SK-N-SH (cell line): Measurements from ENCODE around the gene PPIH. TPM values are rescaled to one million over a fixed set of nuclear protein-coding genes. Genes with fewer than 3 reads are reported as not detected.

Source experiments
- CTCF ChIA-PET: fragments of 300-600, 350-600 bp; formaldehyde crosslinking; extraction: SDS; loops from one replicate; lab custom pipeline; 2021; lab: Yijun Ruan, JAX
- POLR2A ChIA-PET: fragments of 350-600 bp; sonication (Branson Sonifier 250); formaldehyde crosslinking; extraction: SDS; loops from one replicate; lab custom pipeline; 2020; ENCODE audit warnings: antibody characterized with exemption, inconsistent platforms; lab: Yijun Ruan, JAX
- DNase-seq: peaks from one replicate; pipeline ENCODE4 v3.0.0; 2012
- H2AFZ ChIP-seq: fragments of 200-600 bp; sonication (generic); 2 replicates; pipeline ENCODE4 v1.8.1; 2016; ENCODE audit warnings: antibody characterized with exemption, mild to moderate bottlenecking, low read depth
- H3F3A ChIP-seq: fragments of 200-600 bp; sonication (generic); replicated peaks from 2 replicates; pipeline ENCODE3; 2016; ENCODE audit warnings: antibody characterized with exemption, mild to moderate bottlenecking; ENCODE audit not compliant: insufficient read depth
- H3K27ac ChIP-seq, 2 experiments: fragments of 200-500 bp in 1 of 2; fragments of 200-600 bp in 1 of 2; sonication (Bioruptor generic) in 1 of 2; sonication (generic), shearing (Covaris generic) in 1 of 2; 2 replicates each; pipeline versions ENCODE4 v1.5.1 to v1.6.1; 2014 to 2016; ENCODE audit warnings: low read depth in 2 of 2, inconsistent platforms in 1 of 2, low read length in 1 of 2, mild to moderate bottlenecking in 1 of 2, mixed read lengths in 1 of 2
- H3K27me3 ChIP-seq: fragments of 200-600 bp; sonication (generic), shearing (Covaris generic); 2 replicates; pipeline ENCODE4 v1.6.1; 2016; ENCODE audit warnings: mixed run types; ENCODE audit not compliant: insufficient read depth
- H3K36me3 ChIP-seq, 2 experiments: fragments of 200-500 bp in 1 of 2; fragments of 200-600 bp in 1 of 2; sonication (Bioruptor generic) in 1 of 2; sonication (generic) in 1 of 2; replicated peaks in 1 of 2; 2 replicates each; pipeline versions ENCODE3 to v1.5.1; 2014 to 2016; ENCODE audit warnings: low read length in 1 of 2, mild to moderate bottlenecking in 1 of 2; ENCODE audit not compliant: insufficient read depth in 2 of 2, control insufficient read depth in 1 of 2
- H3K4me1 ChIP-seq, 2 experiments: fragments of 200-500 bp in 1 of 2; fragments of 200-600 bp in 1 of 2; sonication (Bioruptor generic) in 1 of 2; sonication (generic), shearing (Covaris generic) in 1 of 2; 2 replicates each; pipeline versions ENCODE4 v1.5.1 to v1.6.1; 2014 to 2016; ENCODE audit warnings: low read depth in 1 of 2, low read length in 1 of 2, mixed run types in 1 of 2; ENCODE audit not compliant: insufficient read depth in 2 of 2, control insufficient read depth in 1 of 2
- H3K4me2 ChIP-seq: fragments of 200-600 bp; sonication (generic), shearing (Covaris generic); 2 replicates; pipeline ENCODE4 v1.6.1; 2017; ENCODE audit warnings: mixed run types
- H3K4me3 ChIP-seq, 2 experiments: fragments of 200-500 bp in 1 of 2; fragments of 200-600 bp in 1 of 2; sonication (Bioruptor generic) in 1 of 2; sonication (generic), shearing (Covaris generic) in 1 of 2; 2 replicates each; pipeline versions ENCODE4 v1.5.1 to v1.8.1; 2014 to 2016; ENCODE audit warnings: low read depth in 2 of 2, inconsistent platforms in 1 of 2, low read length in 1 of 2, mild to moderate bottlenecking in 1 of 2, mixed read lengths in 1 of 2, moderate library complexity in 1 of 2
- H3K79me2 ChIP-seq: fragments of 200-600 bp; sonication (generic); 2 replicates; pipeline ENCODE4 v1.8.1; 2017; ENCODE audit warnings: mild to moderate bottlenecking; ENCODE audit not compliant: insufficient read depth
- H3K9ac ChIP-seq: fragments of 200-600 bp; sonication (generic); 2 replicates; pipeline ENCODE4 v1.6.1; 2017; ENCODE audit warnings: mixed run types
- H3K9me2 ChIP-seq: fragments of 200-600 bp; sonication (generic); 2 replicates; pipeline ENCODE4 v1.6.1; 2017; ENCODE audit warnings: mixed run types
- H3K9me3 ChIP-seq: fragments of 200-600 bp; sonication (generic); 2 replicates; pipeline ENCODE4 v1.6.1; 2017; ENCODE audit warnings: mixed run types, mild to moderate bottlenecking, moderate library complexity
- H4K20me1 ChIP-seq: fragments of 200-600 bp; sonication (generic); 2 replicates; pipeline ENCODE4 v1.6.1; 2017; ENCODE audit warnings: mild to moderate bottlenecking, mixed run types; ENCODE audit not compliant: insufficient read depth
- ELF1 ChIP-seq: IDR thresholded peaks from 2 replicates; pipeline ENCODE4 v1.4.0; 2012
- EP300 ChIP-seq, 2 experiments: IDR thresholded peaks; 2 replicates each; pipeline versions ENCODE4 v1.4.0 to v1.6.1; 2012; ENCODE audit warnings: borderline replicate concordance in 1 of 2, low read depth in 1 of 2, low read length in 1 of 2
- FOSL2 ChIP-seq: IDR thresholded peaks from 2 replicates; pipeline ENCODE4 v1.4.0; 2012; ENCODE audit warnings: low read depth, mild to moderate bottlenecking, moderate library complexity, borderline replicate concordance
- FOXM1 ChIP-seq: IDR thresholded peaks from 2 replicates; pipeline ENCODE4 v1.4.0; 2012; ENCODE audit warnings: low read depth, mild to moderate bottlenecking
- GATA2 ChIP-seq: sonication (generic); formaldehyde crosslinking; IDR thresholded peaks from 2 replicates; pipeline ENCODE4 v1.5.0; 2020; ENCODE audit warnings: mild to moderate bottlenecking, missing genetic modification reagents
- MEF2A ChIP-seq: IDR thresholded peaks from 2 replicates; pipeline ENCODE4 v1.4.0; 2012; ENCODE audit warnings: low read depth, borderline replicate concordance
- MXI1 ChIP-seq: IDR thresholded peaks from 2 replicates; pipeline ENCODE4 v1.6.1; 2012; ENCODE audit warnings: mild to moderate bottlenecking, low read depth, low read length, improper control_type of control experiment
- SIN3A ChIP-seq: IDR thresholded peaks from 2 replicates; pipeline ENCODE4 v1.6.1; 2012; ENCODE audit warnings: low read depth, mild to moderate bottlenecking, low read length, moderate library complexity, borderline replicate concordance
- TAF1 ChIP-seq: IDR thresholded peaks from 2 replicates; pipeline ENCODE4 v1.6.1; 2012; ENCODE audit warnings: low read depth, mild to moderate bottlenecking, low read length, moderate library complexity, borderline replicate concordance
- TCF12 ChIP-seq: IDR thresholded peaks from 2 replicates; pipeline ENCODE4 v1.4.0; 2012
- TEAD4 ChIP-seq: IDR thresholded peaks from 2 replicates; pipeline ENCODE4 v1.4.0; 2012; ENCODE audit warnings: mild to moderate bottlenecking, borderline replicate concordance; ENCODE audit not compliant: insufficient read depth
- YY1 ChIP-seq: IDR thresholded peaks from 2 replicates; pipeline ENCODE4 v1.4.0; 2012; ENCODE audit warnings: low read depth, mild to moderate bottlenecking
- WGBS: methylation state at CpG from one replicate; pipeline ENCODE4 v1.1.6; 2017; ENCODE audit warnings: low lambda C conversion rate; 5-methylcytosine and 5-hydroxymethylcytosine counted together
- polyA plus RNA-seq, 3 experiments: library from polyadenylated mRNA; depleted of rRNA; stranded (reverse); fragments of >200 nt; gene quantifications; 2 replicates each; pipeline ENCODE4 v1.2.3, GENCODE V29; 2012
- TF ChIP-seq, protein P1 (sequence below): IDR thresholded peaks from 2 replicates; pipeline ENCODE4 v1.4.0; 2012; ENCODE audit warnings: low read depth, borderline replicate concordance

Gene PPIH
- polyA plus RNA-seq, 1 of the 3 experiments (the other 2 are of a cell fraction): 89.1 TPM

DNA sequence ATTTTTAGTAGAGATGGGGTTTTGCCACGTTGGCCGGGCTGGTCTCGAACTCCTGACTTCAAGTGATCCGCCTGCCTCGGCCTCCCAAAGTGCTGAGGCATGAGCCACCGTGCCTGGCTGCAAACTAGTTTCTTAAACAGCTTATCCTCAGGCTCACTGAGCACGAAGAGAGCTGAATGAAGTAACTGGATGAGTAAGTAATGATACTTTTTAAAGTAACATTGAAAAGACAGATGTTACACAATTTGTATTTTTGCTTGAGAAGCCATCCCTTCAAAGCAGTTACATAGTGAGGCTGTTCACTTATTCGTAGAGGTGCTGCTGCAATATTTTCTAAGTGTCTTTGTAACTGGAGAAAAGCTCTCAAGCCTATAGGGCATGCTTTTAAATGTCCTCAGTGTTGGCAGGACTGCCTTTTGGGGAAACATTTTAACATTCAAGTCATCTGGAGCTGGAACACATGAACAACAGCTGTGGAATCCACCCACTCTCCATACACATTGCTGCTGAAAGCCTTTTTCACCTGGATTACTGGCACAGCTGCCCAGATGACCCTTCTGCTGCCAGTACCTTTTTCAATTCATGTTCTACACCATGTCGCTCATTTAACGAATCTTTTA lies 21.3 kb downstream of the PPIH start:
- TF ChIP-seq YY1 (no peak), TCF12 (no peak), FOSL2 (no peak), GATA2 (CRISPR knock-in tag) (no peak), TAF1 (no peak), EP300 (IDR thresholded peaks at IDR 0.05; ENCODE audit: borderline replicate concordance in 1 of 2, low read depth in 1 of 2, low read length in 1 of 2) (no peak), MEF2A (no peak)
- TF ChIP-seq, protein P1, sequence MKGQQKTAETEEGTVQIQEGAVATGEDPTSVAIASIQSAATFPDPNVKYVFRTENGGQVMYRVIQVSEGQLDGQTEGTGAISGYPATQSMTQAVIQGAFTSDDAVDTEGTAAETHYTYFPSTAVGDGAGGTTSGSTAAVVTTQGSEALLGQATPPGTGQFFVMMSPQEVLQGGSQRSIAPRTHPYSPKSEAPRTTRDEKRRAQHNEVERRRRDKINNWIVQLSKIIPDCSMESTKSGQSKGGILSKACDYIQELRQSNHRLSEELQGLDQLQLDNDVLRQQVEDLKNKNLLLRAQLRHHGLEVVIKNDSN: no peak
- Histone ChIP-seq H4K20me1 (peaks cover 15% of the 10 kb centered on the region), H3K79me2 (peaks cover 27% of the 10 kb centered on the region), H3K27ac (no peak overlapping the region), H3K9me3 (no peaks in the 10 kb centered on the region), H3K4me2 (peak overlapping the region; percentile 77; the same call in 1 of the 2 replicates), H3K36me3 (peaks cover 8 to 23% of the 10 kb centered on the region in 2 experiments), H3K9me2 (no peaks in the 10 kb centered on the region), H3F3A (no peaks in the 10 kb centered on the region), H3K4me3 (no peak overlapping the region), H3K27me3 (no peaks in the 10 kb centered on the region), H3K4me1 (peaks cover 3 to 10% of the 10 kb centered on the region in 2 experiments; a peak in 3 of 4 replicates), H3K9ac (no peak overlapping the region), H2AFZ (no peak overlapping the region)
- ChIA-PET CTCF (interaction anchor here (1.1 to 1.2 kb wide), 3 partner anchors 51 to 394 kb away, joined by 3 read pairs; no protein-coding TSS in a partner anchor), POLR2A (no interaction called here)
- DNase-seq: no peak
- WGBS: 83% methylated on average over 10 of the region's 10 CpGs

DNA sequence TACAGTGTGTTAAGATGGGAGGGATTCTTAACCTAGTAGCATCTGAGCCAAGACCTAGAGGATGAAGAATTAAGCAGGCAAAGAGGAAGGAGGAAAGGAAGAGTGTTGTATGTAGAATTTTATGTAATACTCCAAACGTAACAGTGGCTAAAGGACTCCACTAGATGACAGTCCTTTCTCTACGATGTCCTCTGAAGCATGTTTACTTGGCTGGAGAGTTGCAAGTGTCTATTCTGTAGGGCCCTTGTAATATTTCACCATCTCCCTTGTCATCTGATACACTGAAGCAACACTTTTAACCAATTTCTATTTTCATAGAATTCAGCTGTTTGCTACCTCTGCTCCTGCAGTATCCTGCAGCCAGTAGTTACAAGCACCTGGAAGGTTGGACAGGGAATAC lies 21.8 kb downstream of the PPIH start:
- CTCF ChIA-PET: interaction anchor here (1.1 kb wide), 1 partner anchor 52 kb away, joined by 3 read pairs; no protein-coding TSS in a partner anchor

More for the DNA sequence above, 21.8 kb downstream of the PPIH start:
- no peak for DNase-seq
- H3K4me1 ChIP-seq: peaks cover 9 to 15% of the 10 kb centered on the region in 2 experiments; a peak in 3 of 4 replicates
- no peak overlapping the region for H3K9ac ChIP-seq
- 93% methylated on average over 2 of the region's 2 CpGs for WGBS
- H3K4me2 ChIP-seq: peak overlapping the region; percentile 77
- H3K79me2 ChIP-seq: peaks cover 33% of the 10 kb centered on the region
- peaks cover 14 to 23% of the 10 kb centered on the region in 2 experiments for H3K36me3 ChIP-seq
- no peak overlapping the region for H2AFZ ChIP-seq
- POLR2A ChIA-PET: interaction anchor here (0.7 to 0.9 kb wide), 2 partner anchors 11 to 341 kb away, joined by 3 read pairs; no protein-coding TSS in a partner anchor
- TF ChIP-seq MXI1 (no peak), TEAD4 (no peak), SIN3A (no peak), FOXM1 (no peak), ELF1 (no peak)
- no peaks in the 10 kb centered on the region for H3K9me2 ChIP-seq
- H4K20me1 ChIP-seq: peaks cover 21% of the 10 kb centered on the region
- H3F3A ChIP-seq: no peaks in the 10 kb centered on the region
- no peaks in the 10 kb centered on the region for H3K9me3 ChIP-seq
- H3K27ac ChIP-seq: no peak overlapping the region
- peak overlapping the region in 1 of 2 experiments; percentile 71; a peak in 2 of 4 replicates for H3K4me3 ChIP-seq
- no peaks in the 10 kb centered on the region for H3K27me3 ChIP-seq
